ENCODE results near the gene DOK4. TPM values are rescaled to one million over a fixed set of nuclear protein-coding genes. Genes with fewer than 3 reads are reported as not detected.

Gene DOK4
- total and polyA plus RNA-seq, 2 experiments from 2014 or later: 11.4 to 29.1 TPM

- Histone ChIP-seq H3K36me3 (ENCODE audit: insufficient read depth) (no peaks in the 10 kb centered on the region), H3F3A (replicated peaks; ENCODE audit: low read depth) (no peaks in the 10 kb centered on the region), H3K79me2 (replicated peaks; ENCODE audit: insufficient read depth) (no peaks in the 10 kb centered on the region), H3K4me3 (0 out of 2 replicates have a peak overlapping the region, but pooled peaks have one; percentile 10), H3K4me2 (peak overlapping the region; percentile 57; the same call in 1 of the 2 replicates), H3K27me3 (ENCODE audit: insufficient read depth) (no peaks in the 10 kb centered on the region), H3K27ac (ENCODE audit: low read depth) (no peak overlapping the region), H2AFZ (peak overlapping the region; percentile 91), H3K4me1 (ENCODE audit: insufficient read depth) (no peaks in the 10 kb centered on the region), H3K9me2 (ENCODE audit: insufficient read depth) (no peaks in the 10 kb centered on the region), H4K20me1 (replicated peaks; ENCODE audit: insufficient read depth) (no peaks in the 10 kb centered on the region)
- Mint-ChIP-seq H3K36me3 (ENCODE audit: low read depth) (no peaks in the 10 kb centered on the region), H3K4me1 (peaks cover 20% of the 10 kb centered on the region), H3K9me3 (no peaks in the 10 kb centered on the region), H3K27me3 (ENCODE audit: insufficient read depth, low read depth, poor library complexity) (peaks cover 15% of the 10 kb centered on the region), H3K27ac (peak overlapping the region; percentile 79), H3K4me3 (no peak overlapping the region)
- TF ChIP-seq EZH2phosphoT487 (IDR thresholded peaks at IDR 0.05; ENCODE audit: unreplicated experiment) (no peak), ZNF331 (CRISPR knock-in tag; IDR thresholded peaks at IDR 0.05; ENCODE audit: low read depth) (no peak), POLR2AphosphoS5 (IDR thresholded peaks at IDR 0.05; ENCODE audit: low read depth) (no peak), STAT1 (IDR thresholded peaks at IDR 0.05; ENCODE audit: unreplicated experiment) (no peak), EZH2 (IDR thresholded peaks at IDR 0.05; ENCODE audit: low read depth, unreplicated experiment) (no peak), CTCF (conservative IDR thresholded peaks at IDR 0.05; ENCODE audit: low read depth in 2 of 2) (no peak), JUNB (IDR thresholded peaks at IDR 0.05; ENCODE audit: unreplicated experiment) (no peak), NANOG (IDR thresholded peaks at IDR 0.05; ENCODE audit: borderline replicate concordance) (no peak), ZNF114 (CRISPR knock-in tag; IDR thresholded peaks at IDR 0.05) (no peak), CREB1 (CRISPR knock-in tag; IDR thresholded peaks at IDR 0.05; ENCODE audit: low read depth) (no peak), ZNF462 (CRISPR knock-in tag; IDR thresholded peaks at IDR 0.05) (no peak)
- TF ChIP-seq, protein P1, sequence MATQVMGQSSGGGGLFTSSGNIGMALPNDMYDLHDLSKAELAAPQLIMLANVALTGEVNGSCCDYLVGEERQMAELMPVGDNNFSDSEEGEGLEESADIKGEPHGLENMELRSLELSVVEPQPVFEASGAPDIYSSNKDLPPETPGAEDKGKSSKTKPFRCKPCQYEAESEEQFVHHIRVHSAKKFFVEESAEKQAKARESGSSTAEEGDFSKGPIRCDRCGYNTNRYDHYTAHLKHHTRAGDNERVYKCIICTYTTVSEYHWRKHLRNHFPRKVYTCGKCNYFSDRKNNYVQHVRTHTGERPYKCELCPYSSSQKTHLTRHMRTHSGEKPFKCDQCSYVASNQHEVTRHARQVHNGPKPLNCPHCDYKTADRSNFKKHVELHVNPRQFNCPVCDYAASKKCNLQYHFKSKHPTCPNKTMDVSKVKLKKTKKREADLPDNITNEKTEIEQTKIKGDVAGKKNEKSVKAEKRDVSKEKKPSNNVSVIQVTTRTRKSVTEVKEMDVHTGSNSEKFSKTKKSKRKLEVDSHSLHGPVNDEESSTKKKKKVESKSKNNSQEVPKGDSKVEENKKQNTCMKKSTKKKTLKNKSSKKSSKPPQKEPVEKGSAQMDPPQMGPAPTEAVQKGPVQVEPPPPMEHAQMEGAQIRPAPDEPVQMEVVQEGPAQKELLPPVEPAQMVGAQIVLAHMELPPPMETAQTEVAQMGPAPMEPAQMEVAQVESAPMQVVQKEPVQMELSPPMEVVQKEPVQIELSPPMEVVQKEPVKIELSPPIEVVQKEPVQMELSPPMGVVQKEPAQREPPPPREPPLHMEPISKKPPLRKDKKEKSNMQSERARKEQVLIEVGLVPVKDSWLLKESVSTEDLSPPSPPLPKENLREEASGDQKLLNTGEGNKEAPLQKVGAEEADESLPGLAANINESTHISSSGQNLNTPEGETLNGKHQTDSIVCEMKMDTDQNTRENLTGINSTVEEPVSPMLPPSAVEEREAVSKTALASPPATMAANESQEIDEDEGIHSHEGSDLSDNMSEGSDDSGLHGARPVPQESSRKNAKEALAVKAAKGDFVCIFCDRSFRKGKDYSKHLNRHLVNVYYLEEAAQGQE (IDR thresholded peaks at IDR 0.05; ENCODE audit: unreplicated experiment): no peak
- TF ChIP-seq, protein P2, sequence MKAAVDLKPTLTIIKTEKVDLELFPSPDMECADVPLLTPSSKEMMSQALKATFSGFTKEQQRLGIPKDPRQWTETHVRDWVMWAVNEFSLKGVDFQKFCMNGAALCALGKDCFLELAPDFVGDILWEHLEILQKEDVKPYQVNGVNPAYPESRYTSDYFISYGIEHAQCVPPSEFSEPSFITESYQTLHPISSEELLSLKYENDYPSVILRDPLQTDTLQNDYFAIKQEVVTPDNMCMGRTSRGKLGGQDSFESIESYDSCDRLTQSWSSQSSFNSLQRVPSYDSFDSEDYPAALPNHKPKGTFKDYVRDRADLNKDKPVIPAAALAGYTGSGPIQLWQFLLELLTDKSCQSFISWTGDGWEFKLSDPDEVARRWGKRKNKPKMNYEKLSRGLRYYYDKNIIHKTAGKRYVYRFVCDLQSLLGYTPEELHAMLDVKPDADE (IDR thresholded peaks at IDR 0.05): no peak
- ATAC-seq (peak; percentile 58), DNase-seq (ENCODE audit: low spot score) (peak; percentile 36)
These were observed 21.1 kb upstream of the DOK4 start for GRCh38 chr16:57507136-57508034.
